Skeletal muscle tissue (tissue), 4 donors: Measurements from ENCODE around the gene HK1. TPM values are rescaled to one million over a fixed set of nuclear protein-coding genes. Genes with fewer than 3 reads are reported as not detected.
"Not testable (repeated sequence)": the region's sequence is repeated elsewhere in the genome, so short reads cannot be mapped to it uniquely, and the experiment has no call there.

Experiments used
- H3K27ac ChIP-seq: one replicate; pipeline ENCODE4 v1.7.0; 2013; ENCODE audit warnings: mild to moderate bottlenecking, low read depth, low read length, inconsistent platforms
- H3K27me3 ChIP-seq, 3 donors: one replicate each; pipeline ENCODE4 v1.7.0; 2013; ENCODE audit warnings: low read length in 3 of 3; ENCODE audit not compliant: control insufficient read depth in 3 of 3, insufficient read depth in 3 of 3
- H3K36me3 ChIP-seq, 3 donors: one replicate each; pipeline ENCODE4 v1.7.0; 2013; ENCODE audit warnings: low read length in 3 of 3; ENCODE audit not compliant: control insufficient read depth in 3 of 3, insufficient read depth in 3 of 3
- H3K4me1 ChIP-seq, 3 donors: one replicate each; pipeline ENCODE4 v1.7.0; 2013; ENCODE audit warnings: low read length in 3 of 3, mild to moderate bottlenecking in 3 of 3; ENCODE audit not compliant: control insufficient read depth in 3 of 3, insufficient read depth in 3 of 3
- H3K4me3 ChIP-seq, 3 donors: one replicate each; pipeline ENCODE4 v1.7.0; 2013; ENCODE audit warnings: low read length in 3 of 3
- H3K9ac ChIP-seq, 3 donors: one replicate each; pipeline ENCODE4 v1.7.0; 2013; ENCODE audit warnings: low read length in 3 of 3, mild to moderate bottlenecking in 3 of 3, moderate library complexity in 2 of 3, low read depth in 1 of 3
- H3K9me3 ChIP-seq, 3 donors: one replicate each; pipeline ENCODE4 v1.7.0; 2013; ENCODE audit warnings: low read length in 3 of 3; ENCODE audit not compliant: control insufficient read depth in 3 of 3
- total RNA-seq: library from RNA; depleted of rRNA; stranded (reverse); fragments of >200 nt; gene quantifications from one replicate; pipeline ENCODE4 v1.2.3, GENCODE V29; 2014
- donor health status: Osteomylitis.

The HK1 gene
- total RNA-seq, 1 donor from 2014 or later = 32.4 TPM

- Histone ChIP-seq H3K36me3 (no peaks in the 10 kb centered on the region), H3K27ac (peak overlapping the region; percentile 86), H3K9ac (peak overlapping the region; percentile 48 to 73 (median 57)), H3K27me3 (no peaks in the 10 kb centered on the region), H3K4me1 (peaks cover 59 to 75% (median 61%) of the 10 kb centered on the region in 3 donors), H3K9me3 (no peaks in the 10 kb centered on the region), H3K4me3 (peak overlapping the region; percentile 16 to 45 (median 31))
Measured at GRCh38 chr10:69333205-69333604, 54.9 kb downstream of the HK1 start.

GRCh38 chr10:69333865-69334301 is 55.6 kb downstream of the HK1 start:
- not testable (repeated sequence) for H3K27me3 ChIP-seq, H3K36me3 ChIP-seq, H3K4me3 ChIP-seq, H3K9ac ChIP-seq, H3K9me3 ChIP-seq
- peak overlapping the region; percentile 86 for H3K27ac ChIP-seq
- peaks cover 59 to 75% (median 61%) of the 10 kb centered on the region in 3 donors for H3K4me1 ChIP-seq

- no peaks in the 10 kb centered on the region for H3K9me3 ChIP-seq
- H3K27ac ChIP-seq = peak overlapping the region; percentile 86
- H3K36me3 ChIP-seq = no peaks in the 10 kb centered on the region
- H3K4me3 ChIP-seq = peak overlapping the region; percentile 1 to 25 (median 13)
- H3K27me3 ChIP-seq = no peaks in the 10 kb centered on the region
- peak overlapping the region in 2 of 3 donors; percentile 40 to 60 for H3K9ac ChIP-seq
- H3K4me1 ChIP-seq = peaks cover 63 to 75% (median 64%) of the 10 kb centered on the region in 3 donors
Measured at GRCh38 chr10:69334302-69335062, 56.2 kb downstream of the HK1 start.

GRCh38 chr10:69335063-69335587 is 56.8 kb downstream of the HK1 start:
- no peaks in the 10 kb centered on the region for H3K36me3 ChIP-seq
- H3K4me3 ChIP-seq = peak overlapping the region; percentile 9 to 25 (median 13)
- peak overlapping the region in 2 of 3 donors; percentile 40 to 60 for H3K9ac ChIP-seq
- H3K4me1 ChIP-seq = peaks cover 60 to 71% (median 68%) of the 10 kb centered on the region in 3 donors
- H3K27ac ChIP-seq = peak overlapping the region; percentile 52
- H3K27me3 ChIP-seq = no peaks in the 10 kb centered on the region
- no peaks in the 10 kb centered on the region for H3K9me3 ChIP-seq

GRCh38 chr10:69335613-69336012 is 57.3 kb downstream of the HK1 start:
- Histone ChIP-seq H3K36me3 (no peaks in the 10 kb centered on the region), H3K4me3 (peak overlapping the region in 2 of 3 donors; percentile 9 to 29), H3K27ac (peak overlapping the region; percentile 52), H3K9ac (no peak overlapping the region), H3K27me3 (no peaks in the 10 kb centered on the region), H3K4me1 (peaks cover 60 to 71% (median 68%) of the 10 kb centered on the region in 3 donors), H3K9me3 (no peaks in the 10 kb centered on the region)

- Histone ChIP-seq H3K4me1 (peaks cover 62 to 73% (median 67%) of the 10 kb centered on the region in 3 donors), H3K36me3 (no peaks in the 10 kb centered on the region), H3K27me3 (no peaks in the 10 kb centered on the region), H3K9me3 (no peaks in the 10 kb centered on the region), H3K9ac (peak overlapping the region in 2 of 3 donors; percentile 7 to 41), H3K4me3 (no peak overlapping the region), H3K27ac (peak overlapping the region; percentile 26)
Measured at GRCh38 chr10:69336952-69337295, 58.6 kb downstream of the HK1 start.

- H3K27me3 ChIP-seq = no peaks in the 10 kb centered on the region
- H3K4me1 ChIP-seq = peaks cover 62 to 72% (median 67%) of the 10 kb centered on the region in 3 donors
- H3K9ac ChIP-seq = peak overlapping the region in 2 of 3 donors; percentile 51 to 54
- H3K9me3 ChIP-seq = no peaks in the 10 kb centered on the region
- H3K36me3 ChIP-seq = no peaks in the 10 kb centered on the region
- peak overlapping the region in 1 of 3 donors; percentile 14 for H3K4me3 ChIP-seq
- peak overlapping the region; percentile 26 for H3K27ac ChIP-seq
Measured at GRCh38 chr10:69337296-69338132, 59.2 kb downstream of the HK1 start.

GRCh38 chr10:69338133-69338456 is 59.8 kb downstream of the HK1 start:
- Histone ChIP-seq H3K4me1 (peaks cover 56 to 71% (median 62%) of the 10 kb centered on the region in 3 donors), H3K27ac (peak overlapping the region; percentile 26), H3K27me3 (no peaks in the 10 kb centered on the region), H3K9me3 (no peaks in the 10 kb centered on the region), H3K36me3 (no peaks in the 10 kb centered on the region), H3K4me3 (peak overlapping the region in 2 of 3 donors; percentile 7 to 26), H3K9ac (peak overlapping the region in 1 of 3 donors; percentile 54)

GRCh38 chr10:69338547-69339450 is 60.5 kb downstream of the HK1 start:
- Histone ChIP-seq H3K27ac (peak overlapping the region; percentile 26), H3K4me3 (peak overlapping the region in 2 of 3 donors; percentile 7 to 26), H3K36me3 (peaks cover 0 to 4% (median under 1%) of the 10 kb centered on the region in 3 donors), H3K27me3 (no peaks in the 10 kb centered on the region), H3K9ac (peak overlapping the region in 1 of 3 donors; percentile 54), H3K4me1 (peaks cover 50 to 69% (median 56%) of the 10 kb centered on the region in 3 donors), H3K9me3 (no peaks in the 10 kb centered on the region)
